Renal cortical epithelial cell (primary cell): ENCODE measurements around the gene CPNE7. TPM values are rescaled to one million over a fixed set of nuclear protein-coding genes. Genes with fewer than 3 reads are reported as not detected.
"Not testable (repeated sequence)": the region's sequence is repeated elsewhere in the genome, so short reads cannot be mapped to it uniquely, and the experiment has no call there.

ENCODE experiments used
- DNase-seq: peaks from one replicate; pipeline ENCODE4 v3.0.0-alpha.2; 2011; ENCODE audit warnings: low read depth
- total RNA-seq: library from RNA; depleted of rRNA; stranded (reverse); fragments of >200 nt; gene quantifications from 2 replicates; pipeline ENCODE4 v1.2.3, GENCODE V29; 2014

The CPNE7 gene
- total RNA-seq, 1 donor from 2014 or later: 11.9 TPM

GRCh38 chr16:89583197-89583894 lies 7.8 kb downstream of the CPNE7 start:
- no peak for DNase-seq

GRCh38 chr16:89583895-89584644 lies 8.5 kb downstream of the CPNE7 start:
- no peak for DNase-seq

GRCh38 chr16:89584768-89585549 lies 9.4 kb downstream of the CPNE7 start:
- DNase-seq: no peak

- DNase-seq: no peak
Observed at GRCh38 chr16:89586218-89586617, 10.7 kb downstream of the CPNE7 start.

GRCh38 chr16:89586853-89587252 lies 11.3 kb downstream of the CPNE7 start:
- no peak for DNase-seq

GRCh38 chr16:89587676-89588075 lies 12.1 kb downstream of the CPNE7 start:
- DNase-seq: not testable (repeated sequence)

- no peak for DNase-seq
Observed at GRCh38 chr16:89588413-89589109, 13.0 kb downstream of the CPNE7 start.

GRCh38 chr16:89589241-89589926 lies 13.8 kb downstream of the CPNE7 start:
- no peak for DNase-seq

- DNase-seq: no peak
Observed at GRCh38 chr16:89593841-89594240, 18.3 kb downstream of the CPNE7 start.

GRCh38 chr16:89595330-89596060 lies 19.9 kb downstream of the CPNE7 start:
- no peak for DNase-seq

- DNase-seq: no peak
Observed at GRCh38 chr16:89596061-89596689, 20.6 kb downstream of the CPNE7 start.

- DNase-seq: no peak
Observed at GRCh38 chr16:89596957-89597649, 21.5 kb downstream of the CPNE7 start.

GRCh38 chr16:89598199-89598598 lies 22.6 kb downstream of the CPNE7 start:
- peak; percentile 46 for DNase-seq

GRCh38 chr16:89599451-89599858 lies 23.9 kb downstream of the CPNE7 start:
- DNase-seq: no peak

GRCh38 chr16:89599902-89600301 lies 24.3 kb downstream of the CPNE7 start:
- no peak for DNase-seq

GRCh38 chr16:89600427-89600826 lies 24.9 kb downstream of the CPNE7 start:
- DNase-seq: no peak

GRCh38 chr16:89600956-89601355 lies 25.4 kb downstream of the CPNE7 start:
- DNase-seq: no peak

- no peak for DNase-seq
Observed at GRCh38 chr16:89601906-89602272, 26.3 kb downstream of the CPNE7 start.

- DNase-seq: peak; percentile 86
Observed at GRCh38 chr16:89602273-89602951, 26.9 kb downstream of the CPNE7 start.
